Liver (tissue), 3 donors: ENCODE results near the gene COBL.

Source experiments
- ATF3 ChIP-seq: IDR thresholded peaks from 2 replicates; pipeline ENCODE4 v1.6.1; 2016; ENCODE audit warnings: antibody characterized with exemption
- EGR1 ChIP-seq, 2 donors: IDR thresholded peaks; 2 replicates each; pipeline ENCODE4 v1.6.1; 2016 to 2018; ENCODE audit warnings: antibody characterized with exemption in 2 of 2, low read depth in 2 of 2
- FOXA1 ChIP-seq: IDR thresholded peaks from 2 replicates; pipeline ENCODE4 v1.6.1; 2016; ENCODE audit warnings: antibody characterized with exemption
- FOXA2 ChIP-seq: IDR thresholded peaks from 2 replicates; pipeline ENCODE4 v1.6.1; 2016; ENCODE audit warnings: antibody characterized with exemption
- GABPA ChIP-seq, 2 donors: IDR thresholded peaks in 1 of 2; conservative IDR thresholded peaks in 1 of 2; 2 replicates each; pipeline ENCODE4 v1.6.1; 2016; ENCODE audit warnings: antibody characterized with exemption in 2 of 2, mild to moderate bottlenecking in 1 of 2, moderate library complexity in 1 of 2
- HNF4G ChIP-seq: IDR thresholded peaks from 2 replicates; pipeline ENCODE4 v1.6.1; 2016; ENCODE audit warnings: antibody characterized with exemption
- JUND ChIP-seq, 2 donors: IDR thresholded peaks; 2 replicates each; pipeline ENCODE4 v1.6.1; 2016; ENCODE audit warnings: antibody characterized with exemption in 2 of 2
- RXRA ChIP-seq, 2 donors: IDR thresholded peaks; 2 replicates each; pipeline ENCODE4 v1.6.1; 2017 to 2018; ENCODE audit warnings: antibody characterized with exemption in 2 of 2, mild to moderate bottlenecking in 1 of 2
- SP1 ChIP-seq: IDR thresholded peaks from 2 replicates; pipeline ENCODE4 v1.6.1; 2018; ENCODE audit warnings: antibody characterized with exemption, mild to moderate bottlenecking
- TAF1 ChIP-seq: conservative IDR thresholded peaks from 2 replicates; pipeline ENCODE4 v1.6.1; 2016; ENCODE audit warnings: antibody characterized with exemption, mild to moderate bottlenecking
- TF ChIP-seq, protein P1 (sequence below): fragments of 150-350 bp; IDR thresholded peaks from 2 replicates; pipeline ENCODE4 v1.5.1; 2017; ENCODE audit warnings: improper control_type of control experiment, low read depth, low read length; ENCODE audit not compliant: missing input control
- TF ChIP-seq, protein P2 (sequence below): IDR thresholded peaks from 2 replicates; pipeline ENCODE4 v1.6.1; 2016; ENCODE audit warnings: antibody characterized with exemption, mild to moderate bottlenecking
- TF ChIP-seq, protein P3 (sequence below): IDR thresholded peaks from 2 replicates; pipeline ENCODE4 v1.6.1; 2016; ENCODE audit warnings: antibody characterized with exemption
- donor health status: healthy.
- donor health status: healthy.

DNA sequence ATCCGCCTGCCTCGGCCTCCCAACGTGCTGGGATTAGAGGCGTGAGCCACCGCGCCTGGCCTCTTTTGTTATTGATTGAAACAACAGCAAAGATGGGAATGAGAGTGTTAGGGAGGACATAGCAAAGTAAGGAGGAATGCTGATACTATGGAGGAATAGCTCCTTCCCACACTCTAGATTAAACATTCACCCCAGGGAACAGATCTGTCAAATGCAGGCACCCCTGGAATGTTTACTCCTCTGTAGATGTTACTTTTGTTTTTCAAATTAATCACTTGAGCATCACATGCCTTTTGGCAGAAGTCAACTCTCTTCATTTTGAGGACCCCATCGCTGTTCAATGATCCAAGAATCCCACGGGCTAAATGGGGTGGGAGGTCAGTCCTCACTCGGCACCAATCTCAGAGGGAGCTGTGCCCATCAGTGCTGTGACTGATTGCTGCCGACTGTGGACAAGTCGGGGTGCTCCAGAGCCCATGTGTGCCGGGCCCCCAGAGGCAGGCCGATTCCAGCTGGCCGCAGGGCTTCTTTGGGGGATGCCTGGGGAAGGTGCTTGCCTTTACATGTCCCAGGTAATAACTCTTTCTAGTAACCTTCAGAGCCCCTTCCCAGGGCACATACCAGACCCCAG lies 10.2 kb upstream of the COBL start:
- TF ChIP-seq TAF1 (no peak), GABPA (IDR thresholded peaks at IDR 0.05 in 1 of 2, conservative IDR thresholded peaks at IDR 0.05 in 1 of 2) (no peak), JUND (IDR thresholded peaks at IDR 0.05) (no peak), ATF3 (no peak), FOXA2 (no peak), HNF4G (no peak), EGR1 (IDR thresholded peaks at IDR 0.05; ENCODE audit: low read depth in 2 of 2) (no peak), RXRA (IDR thresholded peaks at IDR 0.05) (no peak), SP1 (no peak), FOXA1 (no peak)
- TF ChIP-seq, protein P1, sequence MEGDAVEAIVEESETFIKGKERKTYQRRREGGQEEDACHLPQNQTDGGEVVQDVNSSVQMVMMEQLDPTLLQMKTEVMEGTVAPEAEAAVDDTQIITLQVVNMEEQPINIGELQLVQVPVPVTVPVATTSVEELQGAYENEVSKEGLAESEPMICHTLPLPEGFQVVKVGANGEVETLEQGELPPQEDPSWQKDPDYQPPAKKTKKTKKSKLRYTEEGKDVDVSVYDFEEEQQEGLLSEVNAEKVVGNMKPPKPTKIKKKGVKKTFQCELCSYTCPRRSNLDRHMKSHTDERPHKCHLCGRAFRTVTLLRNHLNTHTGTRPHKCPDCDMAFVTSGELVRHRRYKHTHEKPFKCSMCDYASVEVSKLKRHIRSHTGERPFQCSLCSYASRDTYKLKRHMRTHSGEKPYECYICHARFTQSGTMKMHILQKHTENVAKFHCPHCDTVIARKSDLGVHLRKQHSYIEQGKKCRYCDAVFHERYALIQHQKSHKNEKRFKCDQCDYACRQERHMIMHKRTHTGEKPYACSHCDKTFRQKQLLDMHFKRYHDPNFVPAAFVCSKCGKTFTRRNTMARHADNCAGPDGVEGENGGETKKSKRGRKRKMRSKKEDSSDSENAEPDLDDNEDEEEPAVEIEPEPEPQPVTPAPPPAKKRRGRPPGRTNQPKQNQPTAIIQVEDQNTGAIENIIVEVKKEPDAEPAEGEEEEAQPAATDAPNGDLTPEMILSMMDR, result no peak
- TF ChIP-seq, protein P2, sequence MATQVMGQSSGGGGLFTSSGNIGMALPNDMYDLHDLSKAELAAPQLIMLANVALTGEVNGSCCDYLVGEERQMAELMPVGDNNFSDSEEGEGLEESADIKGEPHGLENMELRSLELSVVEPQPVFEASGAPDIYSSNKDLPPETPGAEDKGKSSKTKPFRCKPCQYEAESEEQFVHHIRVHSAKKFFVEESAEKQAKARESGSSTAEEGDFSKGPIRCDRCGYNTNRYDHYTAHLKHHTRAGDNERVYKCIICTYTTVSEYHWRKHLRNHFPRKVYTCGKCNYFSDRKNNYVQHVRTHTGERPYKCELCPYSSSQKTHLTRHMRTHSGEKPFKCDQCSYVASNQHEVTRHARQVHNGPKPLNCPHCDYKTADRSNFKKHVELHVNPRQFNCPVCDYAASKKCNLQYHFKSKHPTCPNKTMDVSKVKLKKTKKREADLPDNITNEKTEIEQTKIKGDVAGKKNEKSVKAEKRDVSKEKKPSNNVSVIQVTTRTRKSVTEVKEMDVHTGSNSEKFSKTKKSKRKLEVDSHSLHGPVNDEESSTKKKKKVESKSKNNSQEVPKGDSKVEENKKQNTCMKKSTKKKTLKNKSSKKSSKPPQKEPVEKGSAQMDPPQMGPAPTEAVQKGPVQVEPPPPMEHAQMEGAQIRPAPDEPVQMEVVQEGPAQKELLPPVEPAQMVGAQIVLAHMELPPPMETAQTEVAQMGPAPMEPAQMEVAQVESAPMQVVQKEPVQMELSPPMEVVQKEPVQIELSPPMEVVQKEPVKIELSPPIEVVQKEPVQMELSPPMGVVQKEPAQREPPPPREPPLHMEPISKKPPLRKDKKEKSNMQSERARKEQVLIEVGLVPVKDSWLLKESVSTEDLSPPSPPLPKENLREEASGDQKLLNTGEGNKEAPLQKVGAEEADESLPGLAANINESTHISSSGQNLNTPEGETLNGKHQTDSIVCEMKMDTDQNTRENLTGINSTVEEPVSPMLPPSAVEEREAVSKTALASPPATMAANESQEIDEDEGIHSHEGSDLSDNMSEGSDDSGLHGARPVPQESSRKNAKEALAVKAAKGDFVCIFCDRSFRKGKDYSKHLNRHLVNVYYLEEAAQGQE, result no peak
- TF ChIP-seq, protein P3, sequence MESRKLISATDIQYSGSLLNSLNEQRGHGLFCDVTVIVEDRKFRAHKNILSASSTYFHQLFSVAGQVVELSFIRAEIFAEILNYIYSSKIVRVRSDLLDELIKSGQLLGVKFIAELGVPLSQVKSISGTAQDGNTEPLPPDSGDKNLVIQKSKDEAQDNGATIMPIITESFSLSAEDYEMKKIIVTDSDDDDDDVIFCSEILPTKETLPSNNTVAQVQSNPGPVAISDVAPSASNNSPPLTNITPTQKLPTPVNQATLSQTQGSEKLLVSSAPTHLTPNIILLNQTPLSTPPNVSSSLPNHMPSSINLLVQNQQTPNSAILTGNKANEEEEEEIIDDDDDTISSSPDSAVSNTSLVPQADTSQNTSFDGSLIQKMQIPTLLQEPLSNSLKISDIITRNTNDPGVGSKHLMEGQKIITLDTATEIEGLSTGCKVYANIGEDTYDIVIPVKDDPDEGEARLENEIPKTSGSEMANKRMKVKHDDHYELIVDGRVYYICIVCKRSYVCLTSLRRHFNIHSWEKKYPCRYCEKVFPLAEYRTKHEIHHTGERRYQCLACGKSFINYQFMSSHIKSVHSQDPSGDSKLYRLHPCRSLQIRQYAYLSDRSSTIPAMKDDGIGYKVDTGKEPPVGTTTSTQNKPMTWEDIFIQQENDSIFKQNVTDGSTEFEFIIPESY, result no peak
